Mesothelial cell of epicardium (in vitro differentiated cells): Measurements from ENCODE around the gene SF3A1. TPM values are rescaled to one million over a fixed set of nuclear protein-coding genes. Genes with fewer than 3 reads are reported as not detected.

Experiments
- DNase-seq, 2 experiments: peaks; one replicate each; pipeline ENCODE4 v3.0.0; 2021; ENCODE audit warnings: low spot score in 2 of 2; ENCODE audit not compliant: unreplicated experiment in 2 of 2
- H3K27ac Mint-ChIP-seq: 2 replicates; pipeline ENCODE4 v1.8.0; 2021; ENCODE audit warnings: mixed read lengths
- H3K27me3 Mint-ChIP-seq: 2 replicates; pipeline ENCODE4 v1.8.0; 2021; ENCODE audit warnings: low read depth, mixed read lengths
- H3K36me3 Mint-ChIP-seq: 2 replicates; pipeline ENCODE4 v1.8.0; 2021; ENCODE audit warnings: mixed read lengths
- H3K4me1 Mint-ChIP-seq: 2 replicates; pipeline ENCODE4 v1.8.0; 2021; ENCODE audit warnings: mixed read lengths
- H3K4me3 Mint-ChIP-seq: 2 replicates; pipeline ENCODE4 v1.8.0; 2021; ENCODE audit warnings: mild to moderate bottlenecking, moderate library complexity, mixed read lengths
- H3K9me3 Mint-ChIP-seq: 2 replicates; pipeline ENCODE4 v1.8.0; 2021; ENCODE audit warnings: mixed read lengths
- CTCF ChIP-seq: fragments of 200-600 bp; sonication (generic); IDR thresholded peaks from one replicate; pipeline ENCODE4 v1.5.0; 2021; ENCODE audit warnings: antibody characterized with exemption; ENCODE audit not compliant: unreplicated experiment
- total RNA-seq: library from RNA; stranded (reverse); gene quantifications from 3 replicates; pipeline ENCODE4 v1.2.1, GENCODE V29; 2021

The SF3A1 gene
- total RNA-seq, 1 donor from 2014 or later = 142 TPM

- no peaks in the 10 kb centered on the region for H3K9me3 Mint-ChIP-seq
- peaks cover 41% of the 10 kb centered on the region for H3K27me3 Mint-ChIP-seq
- peak overlapping the region; percentile 72 for H3K4me3 Mint-ChIP-seq
- peaks cover 37% of the 10 kb centered on the region for H3K4me1 Mint-ChIP-seq
- peak overlapping the region; percentile 88 for H3K27ac Mint-ChIP-seq
- DNase-seq = no peak
- no peak for TF ChIP-seq CTCF
- H3K36me3 Mint-ChIP-seq = peaks cover 3% of the 10 kb centered on the region
Observed at GRCh38 chr22:30325065-30325720, 31.5 kb downstream of the SF3A1 start.

GRCh38 chr22:30324014-30324730, 32.5 kb downstream of the SF3A1 start:
- Mint-ChIP-seq H3K9me3 (no peaks in the 10 kb centered on the region), H3K4me3 (no peak overlapping the region), H3K36me3 (peaks cover 3% of the 10 kb centered on the region), H3K27ac (no peak overlapping the region), H3K27me3 (peaks cover 43% of the 10 kb centered on the region), H3K4me1 (peaks cover 40% of the 10 kb centered on the region)
- TF ChIP-seq CTCF = no peak
- no peak for DNase-seq

- peaks cover 3% of the 10 kb centered on the region for H3K36me3 Mint-ChIP-seq
- no peaks in the 10 kb centered on the region for H3K9me3 Mint-ChIP-seq
- peaks cover 41% of the 10 kb centered on the region for H3K4me1 Mint-ChIP-seq
- no peak for TF ChIP-seq CTCF
- H3K4me3 Mint-ChIP-seq = no peak overlapping the region
- DNase-seq = no peak
- peaks cover 49% of the 10 kb centered on the region for H3K27me3 Mint-ChIP-seq
- H3K27ac Mint-ChIP-seq = no peak overlapping the region
Observed at GRCh38 chr22:30323246-30323645, 33.4 kb downstream of the SF3A1 start.

- Mint-ChIP-seq H3K27ac (no peak overlapping the region), H3K4me3 (no peak overlapping the region), H3K27me3 (peaks cover 63% of the 10 kb centered on the region), H3K4me1 (peaks cover 30% of the 10 kb centered on the region), H3K9me3 (no peaks in the 10 kb centered on the region), H3K36me3 (peaks cover 3% of the 10 kb centered on the region)
- no peak for DNase-seq
- no peak for TF ChIP-seq CTCF
Observed at GRCh38 chr22:30321461-30321860, 35.2 kb downstream of the SF3A1 start.

- TF ChIP-seq CTCF = no peak
- no peak for DNase-seq
- Mint-ChIP-seq H3K27me3 (peaks cover 67% of the 10 kb centered on the region), H3K9me3 (no peaks in the 10 kb centered on the region), H3K4me3 (no peak overlapping the region), H3K36me3 (peaks cover 3% of the 10 kb centered on the region), H3K27ac (no peak overlapping the region), H3K4me1 (peaks cover 19% of the 10 kb centered on the region)
Observed at GRCh38 chr22:30320021-30320556, 36.6 kb downstream of the SF3A1 start.
